Astrocyte of the spinal cord (primary cell): Measurements from ENCODE around the gene PLA2G4C.

Experiments
- DNase-seq: peaks from one replicate; pipeline ENCODE4 v3.0.0; 2011; ENCODE audit warnings: low read depth, low spot score
- H3K4me3 ChIP-seq: 2 replicates; pipeline ENCODE4 v1.5.1; 2011; ENCODE audit warnings: low read depth, mild to moderate bottlenecking, low read length, moderate library complexity
- in situ Hi-C: cut with HindIII; loops from 2 replicates; pipeline ENCODE4 v1.10.0; 2017; ENCODE audit warnings: low sequenced_read_pairs
- TF ChIP-seq, protein P1 (sequence below): IDR thresholded peaks from 2 replicates; pipeline ENCODE4 v1.5.1; 2012; ENCODE audit warnings: low read depth, mild to moderate bottlenecking, low read length, inconsistent platforms

The PLA2G4C gene

DNA sequence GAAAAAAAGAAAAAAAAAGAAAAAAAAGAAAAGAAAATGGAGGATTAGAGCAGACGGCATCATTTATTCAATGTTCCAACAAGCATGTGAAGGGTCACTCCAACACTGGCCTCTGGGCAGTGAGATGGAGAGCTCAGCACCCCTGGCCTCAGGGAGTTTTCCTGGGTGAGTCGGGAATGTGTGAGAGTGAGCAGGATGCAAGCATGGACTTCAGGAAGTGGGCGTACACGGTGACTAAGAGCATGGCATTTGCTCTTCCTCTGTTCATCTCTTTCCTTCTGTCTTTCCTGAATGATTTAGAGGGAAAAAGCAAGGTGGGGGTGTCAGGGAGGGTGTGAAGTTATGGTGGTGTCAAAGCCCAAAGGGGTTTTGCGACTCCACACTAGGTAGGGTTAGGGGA, 66.1 kb downstream of the PLA2G4C start:
- TF ChIP-seq, protein P1, sequence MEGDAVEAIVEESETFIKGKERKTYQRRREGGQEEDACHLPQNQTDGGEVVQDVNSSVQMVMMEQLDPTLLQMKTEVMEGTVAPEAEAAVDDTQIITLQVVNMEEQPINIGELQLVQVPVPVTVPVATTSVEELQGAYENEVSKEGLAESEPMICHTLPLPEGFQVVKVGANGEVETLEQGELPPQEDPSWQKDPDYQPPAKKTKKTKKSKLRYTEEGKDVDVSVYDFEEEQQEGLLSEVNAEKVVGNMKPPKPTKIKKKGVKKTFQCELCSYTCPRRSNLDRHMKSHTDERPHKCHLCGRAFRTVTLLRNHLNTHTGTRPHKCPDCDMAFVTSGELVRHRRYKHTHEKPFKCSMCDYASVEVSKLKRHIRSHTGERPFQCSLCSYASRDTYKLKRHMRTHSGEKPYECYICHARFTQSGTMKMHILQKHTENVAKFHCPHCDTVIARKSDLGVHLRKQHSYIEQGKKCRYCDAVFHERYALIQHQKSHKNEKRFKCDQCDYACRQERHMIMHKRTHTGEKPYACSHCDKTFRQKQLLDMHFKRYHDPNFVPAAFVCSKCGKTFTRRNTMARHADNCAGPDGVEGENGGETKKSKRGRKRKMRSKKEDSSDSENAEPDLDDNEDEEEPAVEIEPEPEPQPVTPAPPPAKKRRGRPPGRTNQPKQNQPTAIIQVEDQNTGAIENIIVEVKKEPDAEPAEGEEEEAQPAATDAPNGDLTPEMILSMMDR = no peak
- in situ Hi-C loops = no loop called here
- H3K4me3 ChIP-seq = no peak overlapping the region
- no peak for DNase-seq

DNA sequence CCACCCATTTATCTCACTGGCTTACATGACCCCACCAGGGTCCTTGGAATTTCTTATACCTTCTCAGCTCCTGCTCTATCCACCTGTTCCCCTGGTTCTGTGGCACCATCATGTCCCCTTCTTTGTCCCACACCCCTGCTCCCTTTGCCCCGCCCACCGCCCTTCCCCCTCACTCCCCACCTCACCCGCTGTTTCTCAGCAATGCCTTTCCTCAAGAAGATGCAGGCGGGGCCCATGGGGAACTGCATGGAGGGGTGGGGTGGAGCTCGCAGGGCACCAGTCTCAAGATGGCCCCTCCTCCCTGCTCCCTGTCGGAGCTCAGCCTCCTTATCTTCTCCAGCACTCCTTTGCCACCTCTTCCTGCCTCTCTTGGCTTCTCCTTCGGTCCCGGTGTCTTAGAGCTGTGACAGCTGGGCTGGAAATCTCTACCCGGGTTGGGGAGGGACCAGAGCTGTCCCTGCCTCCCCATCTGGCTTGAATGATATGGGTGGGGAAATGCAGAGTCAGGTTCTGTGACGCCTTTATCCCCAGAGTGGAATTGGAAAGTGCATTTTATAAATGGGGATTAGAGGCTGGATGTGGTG, 66.8 kb downstream of the PLA2G4C start, which contains the start of gene CABP5:
Gene CABP5, minus strand, starts transcription at position 405 of the 584 bp plus-strand sequence. Its CDS starts 157 bp downstream, at position 248.
- in situ Hi-C loops = no loop called here
- DNase-seq = no peak
- no peak within 1 kb of the TSS for H3K4me3 ChIP-seq
- TF ChIP-seq, protein P1 = no peak

DNA sequence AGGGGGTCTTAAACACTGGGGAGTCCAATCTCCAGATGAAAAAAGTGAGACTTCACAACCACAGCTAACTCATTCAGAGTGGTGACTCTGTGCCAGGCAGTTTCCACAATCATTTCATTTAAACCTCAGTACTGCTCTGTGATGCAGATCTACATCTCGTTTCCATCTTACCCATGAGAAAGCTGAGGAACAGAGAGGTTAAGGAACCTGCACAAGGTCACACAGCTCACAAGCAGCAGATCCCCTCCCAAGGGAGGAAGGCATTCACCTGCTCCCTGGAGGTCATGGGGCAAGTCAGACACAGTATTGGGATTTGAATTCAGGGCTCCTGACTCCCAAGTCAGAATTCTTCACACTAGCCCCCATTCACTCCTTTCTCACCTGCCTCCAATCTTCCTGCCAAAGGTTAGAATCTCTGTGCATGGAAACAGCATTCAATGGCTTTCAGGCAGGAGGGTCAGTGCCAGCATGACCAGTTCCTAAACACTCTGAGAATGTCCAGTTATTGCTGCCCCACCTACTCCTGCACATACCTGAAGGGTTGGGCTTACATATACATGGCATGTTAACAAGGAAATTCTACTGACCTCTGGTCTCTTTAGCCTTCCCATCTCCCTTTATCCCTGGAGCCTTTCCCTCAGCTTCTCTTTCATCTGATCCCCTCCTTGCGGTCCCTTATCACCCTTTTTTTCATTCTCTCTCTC, 68.6 kb downstream of the PLA2G4C start:
- TF ChIP-seq, protein P1 = no peak
- DNase-seq = no peak
- in situ Hi-C loops = no loop called here
- H3K4me3 ChIP-seq = no peak overlapping the region

DNA sequence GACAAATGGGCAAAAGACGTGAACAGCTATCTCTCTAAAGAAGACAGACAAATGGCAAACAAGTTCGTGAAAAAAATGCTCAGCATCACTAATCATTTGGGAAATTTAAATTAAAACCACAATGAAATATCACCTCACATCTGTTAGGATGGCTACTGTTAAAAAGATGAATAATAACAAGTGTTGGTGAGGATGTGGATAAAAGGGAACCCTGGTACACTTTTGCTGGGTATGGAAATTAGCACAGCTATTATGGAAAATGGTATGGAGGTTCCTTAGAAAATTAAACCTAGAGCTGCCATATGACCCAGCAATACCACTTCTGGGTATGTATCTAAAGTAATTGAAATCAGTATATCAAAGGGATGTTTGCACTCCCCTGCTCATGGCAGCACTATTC, 73.9 kb downstream of the PLA2G4C start:
- in situ Hi-C loops = no loop called here
- TF ChIP-seq, protein P1 = no peak
- no peak overlapping the region for H3K4me3 ChIP-seq
- DNase-seq = no peak

DNA sequence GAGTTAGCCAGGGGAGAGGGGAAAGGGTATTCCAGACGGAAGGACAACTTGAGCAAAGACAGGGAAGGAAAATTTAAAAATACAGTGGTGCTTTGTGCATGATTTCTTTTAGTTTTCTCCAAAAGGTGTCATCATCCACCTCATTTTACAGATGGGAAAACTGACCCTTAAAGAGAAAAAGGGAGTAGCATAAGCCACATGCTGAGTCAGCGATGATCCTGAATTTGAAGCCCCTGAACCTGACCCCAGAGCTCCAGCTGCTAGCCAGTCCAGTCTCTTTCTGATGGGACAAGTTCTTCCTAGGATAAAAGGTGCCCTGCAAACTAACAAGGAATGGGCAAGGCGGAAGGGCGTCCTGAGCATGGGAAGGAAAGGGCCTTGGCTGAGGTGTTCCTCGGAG, 77.0 kb downstream of the PLA2G4C start:
- in situ Hi-C loops = no loop called here
- TF ChIP-seq, protein P1 = no peak
- DNase-seq = no peak
- no peak overlapping the region for H3K4me3 ChIP-seq

DNA sequence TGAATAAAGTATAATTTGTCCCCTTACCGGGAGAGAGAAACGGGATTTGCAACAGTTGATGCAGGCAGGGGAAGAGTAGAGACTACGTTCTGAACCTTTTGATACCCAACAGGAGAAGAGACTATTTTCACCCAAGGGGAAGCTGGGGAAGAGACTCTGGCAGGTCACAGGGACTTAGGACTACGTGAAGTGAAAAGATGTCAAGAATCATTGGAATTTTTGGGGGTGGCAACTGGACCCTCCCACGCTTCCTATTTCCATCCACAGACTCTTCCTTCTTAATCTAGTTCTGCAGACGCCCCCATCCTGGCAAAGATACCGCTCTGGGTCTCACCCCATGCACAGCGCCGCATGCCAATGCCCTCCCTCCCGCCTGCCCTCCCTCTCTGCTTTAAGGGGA, 80.5 kb downstream of the PLA2G4C start:
- TF ChIP-seq, protein P1 = no peak
- in situ Hi-C loops = no loop called here
- no peak overlapping the region for H3K4me3 ChIP-seq
- no peak for DNase-seq
